ENCODE data around the gene LRRC4C.

Gene LRRC4C

DNA sequence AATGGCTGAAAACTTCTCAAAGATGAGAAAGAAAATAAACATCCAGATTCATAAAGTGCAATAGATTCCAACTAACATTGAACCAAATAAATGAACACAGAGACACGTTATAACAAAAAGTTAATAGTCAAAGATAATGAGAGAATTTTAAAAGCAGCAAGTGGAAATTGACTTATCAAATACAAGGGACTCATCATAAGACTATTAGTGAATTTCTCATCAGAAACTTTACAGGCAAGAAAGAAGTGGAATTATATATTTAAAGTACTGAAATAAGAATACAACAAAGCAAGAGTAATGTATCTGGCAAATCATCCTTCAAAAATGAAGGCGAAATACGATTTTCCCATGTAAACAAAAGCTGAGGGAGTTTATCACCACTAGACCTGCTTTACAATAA is 852.7 kb downstream of the LRRC4C start:
- Histone ChIP-seq H3K36me3 (ENCODE audit: low read depth) (no peaks in the 10 kb centered on the region), H3K9me3 (ENCODE audit: severe bottlenecking) (peaks cover 5% of the 10 kb centered on the region), H3K4me3 (ENCODE audit: severe bottlenecking) (no peak overlapping the region), H3K4me1 (ENCODE audit: insufficient read depth, poor library complexity, severe bottlenecking) (no peaks in the 10 kb centered on the region), H3K27me3 (ENCODE audit: insufficient read depth, poor library complexity, severe bottlenecking) (no peaks in the 10 kb centered on the region), H3K27ac (ENCODE audit: poor library complexity, severe bottlenecking) (no peak overlapping the region)
- no peak for ATAC-seq (ENCODE audit: low read depth)
- TF ChIP-seq, protein P1, sequence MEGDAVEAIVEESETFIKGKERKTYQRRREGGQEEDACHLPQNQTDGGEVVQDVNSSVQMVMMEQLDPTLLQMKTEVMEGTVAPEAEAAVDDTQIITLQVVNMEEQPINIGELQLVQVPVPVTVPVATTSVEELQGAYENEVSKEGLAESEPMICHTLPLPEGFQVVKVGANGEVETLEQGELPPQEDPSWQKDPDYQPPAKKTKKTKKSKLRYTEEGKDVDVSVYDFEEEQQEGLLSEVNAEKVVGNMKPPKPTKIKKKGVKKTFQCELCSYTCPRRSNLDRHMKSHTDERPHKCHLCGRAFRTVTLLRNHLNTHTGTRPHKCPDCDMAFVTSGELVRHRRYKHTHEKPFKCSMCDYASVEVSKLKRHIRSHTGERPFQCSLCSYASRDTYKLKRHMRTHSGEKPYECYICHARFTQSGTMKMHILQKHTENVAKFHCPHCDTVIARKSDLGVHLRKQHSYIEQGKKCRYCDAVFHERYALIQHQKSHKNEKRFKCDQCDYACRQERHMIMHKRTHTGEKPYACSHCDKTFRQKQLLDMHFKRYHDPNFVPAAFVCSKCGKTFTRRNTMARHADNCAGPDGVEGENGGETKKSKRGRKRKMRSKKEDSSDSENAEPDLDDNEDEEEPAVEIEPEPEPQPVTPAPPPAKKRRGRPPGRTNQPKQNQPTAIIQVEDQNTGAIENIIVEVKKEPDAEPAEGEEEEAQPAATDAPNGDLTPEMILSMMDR (IDR thresholded peaks at IDR 0.05; ENCODE audit: poor library complexity, severe bottlenecking) = no peak
- DNase-seq (ENCODE audit: low spot score) = no peak

DNA sequence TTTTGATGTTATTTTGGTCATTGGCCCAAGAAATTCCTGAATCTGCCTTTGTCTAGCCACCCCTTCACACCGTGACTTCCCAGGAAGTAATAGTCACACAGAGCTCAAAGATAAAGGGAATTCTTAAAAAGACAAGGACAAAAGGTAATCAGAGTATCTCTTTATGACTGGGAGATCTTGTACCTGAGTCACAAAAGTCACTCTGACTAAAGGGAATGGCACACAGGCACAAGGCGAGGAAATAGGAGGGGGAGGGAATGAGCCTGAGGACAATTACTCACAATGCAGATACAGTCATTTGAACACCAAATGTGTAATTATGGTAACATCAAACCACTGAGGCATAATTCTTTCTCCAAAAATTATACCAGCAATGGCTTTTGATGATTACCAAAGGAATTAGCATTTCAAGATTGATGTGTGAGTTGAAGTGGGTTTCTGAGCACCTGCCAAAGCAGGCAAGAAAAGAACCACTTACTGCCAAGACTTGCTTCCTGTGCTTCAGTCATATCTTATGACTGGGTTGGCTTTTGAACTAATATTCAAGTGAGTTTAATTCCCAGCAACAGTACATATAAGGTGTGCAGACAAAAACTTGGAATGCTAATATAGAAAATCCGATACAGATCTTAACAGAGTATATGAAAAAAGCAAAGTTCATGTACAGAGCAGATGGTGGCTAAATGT is 856.4 kb downstream of the LRRC4C start:
- Histone ChIP-seq H3K4me1 (ENCODE audit: insufficient read depth, poor library complexity, severe bottlenecking) (no peaks in the 10 kb centered on the region), H3K36me3 (ENCODE audit: low read depth) (no peaks in the 10 kb centered on the region), H3K27ac (ENCODE audit: poor library complexity, severe bottlenecking) (no peak overlapping the region), H3K4me3 (ENCODE audit: severe bottlenecking) (no peak overlapping the region), H3K27me3 (ENCODE audit: insufficient read depth, poor library complexity, severe bottlenecking) (no peaks in the 10 kb centered on the region), H3K9me3 (ENCODE audit: severe bottlenecking) (peaks cover 2% of the 10 kb centered on the region)
- DNase-seq (ENCODE audit: low spot score) (no peak), ATAC-seq (ENCODE audit: low read depth) (peak; percentile 71)
- TF ChIP-seq, protein P1 (IDR thresholded peaks at IDR 0.05; ENCODE audit: poor library complexity, severe bottlenecking) = no peak

DNA sequence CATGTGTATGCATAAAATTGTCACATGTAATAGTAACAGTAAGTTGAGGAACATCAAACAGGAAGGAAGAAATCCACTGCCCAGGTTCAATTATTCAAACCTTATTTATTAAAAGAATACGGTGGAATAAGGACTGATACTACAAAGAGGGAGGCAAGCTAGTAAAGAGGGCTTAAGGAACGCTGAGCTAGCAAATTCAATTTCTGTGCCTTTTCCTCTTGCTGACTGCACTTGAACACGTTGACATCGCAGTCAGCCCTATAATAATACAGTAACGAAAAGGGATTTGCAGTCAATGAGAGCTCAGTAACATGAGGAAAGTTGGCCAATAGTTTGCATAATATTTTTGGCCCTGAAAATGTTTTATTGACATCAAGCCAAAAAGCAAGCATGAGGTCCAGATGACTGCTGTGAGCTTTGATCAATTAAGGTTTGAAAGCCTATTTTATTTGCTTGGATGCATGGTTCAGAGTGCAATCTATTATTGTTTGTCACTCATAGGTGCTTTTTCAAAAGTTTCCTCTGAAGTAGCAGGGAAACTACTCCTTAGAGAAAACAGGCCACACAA is 861.8 kb downstream of the LRRC4C start:
- Histone ChIP-seq H3K9me3 (ENCODE audit: severe bottlenecking) (no peaks in the 10 kb centered on the region), H3K27me3 (ENCODE audit: insufficient read depth, poor library complexity, severe bottlenecking) (peaks cover 2% of the 10 kb centered on the region), H3K27ac (ENCODE audit: poor library complexity, severe bottlenecking) (no peak overlapping the region), H3K4me1 (ENCODE audit: insufficient read depth, poor library complexity, severe bottlenecking) (no peaks in the 10 kb centered on the region), H3K36me3 (ENCODE audit: low read depth) (no peaks in the 10 kb centered on the region), H3K4me3 (ENCODE audit: severe bottlenecking) (no peak overlapping the region)
- no peak for ATAC-seq (ENCODE audit: low read depth)
- TF ChIP-seq, protein P1 (IDR thresholded peaks at IDR 0.05; ENCODE audit: poor library complexity, severe bottlenecking) = no peak
- DNase-seq (ENCODE audit: low spot score) = no peak

DNA sequence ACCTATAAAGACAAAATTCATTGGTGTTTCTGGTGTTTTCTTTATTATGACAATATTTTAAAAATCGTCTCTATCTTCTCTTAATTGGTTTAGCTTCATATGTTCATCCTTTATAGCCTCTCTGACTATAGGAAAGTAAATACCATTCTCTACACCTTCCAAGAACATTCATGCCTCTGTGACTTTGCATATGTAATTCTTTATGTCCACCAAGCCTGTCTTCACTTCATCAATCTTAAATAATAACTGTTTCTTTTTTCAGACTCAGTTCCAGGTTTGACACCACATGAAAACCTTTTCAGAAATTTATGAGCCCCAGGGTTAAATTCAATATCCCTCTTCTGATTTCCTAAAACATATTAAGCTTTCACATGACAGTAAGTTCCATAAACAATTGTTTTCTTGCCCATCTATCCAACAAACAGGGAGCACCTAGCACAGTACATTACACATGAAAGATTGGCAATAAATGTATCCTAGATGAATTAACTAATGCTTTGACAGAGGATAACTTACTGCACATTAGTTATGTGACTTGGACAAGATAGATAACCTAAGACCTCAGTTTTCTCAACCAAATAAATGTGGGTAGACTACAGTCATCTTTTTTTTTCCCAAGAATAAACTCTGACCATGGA is 886.1 kb downstream of the LRRC4C start:
- Histone ChIP-seq H3K27me3 (ENCODE audit: insufficient read depth, poor library complexity, severe bottlenecking) (peaks cover 2% of the 10 kb centered on the region), H3K9me3 (ENCODE audit: severe bottlenecking) (no peaks in the 10 kb centered on the region), H3K27ac (ENCODE audit: poor library complexity, severe bottlenecking) (no peak overlapping the region), H3K4me3 (ENCODE audit: severe bottlenecking) (no peak overlapping the region), H3K4me1 (ENCODE audit: insufficient read depth, poor library complexity, severe bottlenecking) (no peaks in the 10 kb centered on the region), H3K36me3 (ENCODE audit: low read depth) (no peaks in the 10 kb centered on the region)
- no peak for ATAC-seq (ENCODE audit: low read depth)
- no peak for DNase-seq (ENCODE audit: low spot score)
- TF ChIP-seq, protein P1 (IDR thresholded peaks at IDR 0.05; ENCODE audit: poor library complexity, severe bottlenecking) = no peak
